Stomach (tissue), 4 donors: Measurements from ENCODE around the gene P2RY8.

Experiments
- EP300 ChIP-seq: sonication (generic); formaldehyde crosslinking; IDR thresholded peaks from one replicate; pipeline ENCODE4 v1.6.1; 2017; ENCODE audit warnings: antibody characterized with exemption
- POLR2A ChIP-seq, 4 donors: fragments of 450-650 bp; IDR thresholded peaks; one replicate each; pipeline ENCODE4 v1.6.1; 2016; ENCODE audit warnings: antibody characterized with exemption in 4 of 4, control low read depth in 2 of 4, mild to moderate bottlenecking in 1 of 4, moderate library complexity in 1 of 4
- POLR2AphosphoS5 ChIP-seq, 3 donors: sonication (generic); formaldehyde crosslinking; IDR thresholded peaks; one replicate each; pipeline ENCODE4 v1.6.1; 2016; ENCODE audit warnings: antibody characterized with exemption in 3 of 3
- TF ChIP-seq, protein P1 (sequence below), 7 experiments: fragments of 450-650 bp in 4 of 7; fragments of 200-600 bp in 3 of 7; sonication (generic) in 3 of 7; IDR thresholded peaks; one replicate each; pipeline ENCODE4 v1.5.1; 2016 to 2019; ENCODE audit warnings: antibody characterized with exemption in 7 of 7, control low read depth in 2 of 7, mild to moderate bottlenecking in 1 of 7

DNA sequence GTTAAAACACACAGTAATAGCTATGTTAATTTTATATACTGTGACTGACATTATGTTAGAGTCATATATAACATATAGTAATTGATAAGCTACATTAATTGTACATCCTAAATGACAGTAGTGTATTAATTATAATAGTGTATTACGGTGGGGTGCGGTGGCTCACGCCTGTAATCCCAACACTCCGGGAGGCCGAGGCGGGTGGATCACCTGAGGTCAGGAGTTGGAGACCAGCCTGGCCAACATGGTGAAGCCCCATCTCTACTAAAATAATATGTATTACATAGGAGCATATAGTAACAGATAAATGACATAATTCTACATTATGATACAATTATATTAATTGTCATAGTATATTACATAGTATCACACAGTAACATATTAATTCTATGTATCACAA lies 96.5 kb downstream of the P2RY8 start:
- TF ChIP-seq, protein P1, sequence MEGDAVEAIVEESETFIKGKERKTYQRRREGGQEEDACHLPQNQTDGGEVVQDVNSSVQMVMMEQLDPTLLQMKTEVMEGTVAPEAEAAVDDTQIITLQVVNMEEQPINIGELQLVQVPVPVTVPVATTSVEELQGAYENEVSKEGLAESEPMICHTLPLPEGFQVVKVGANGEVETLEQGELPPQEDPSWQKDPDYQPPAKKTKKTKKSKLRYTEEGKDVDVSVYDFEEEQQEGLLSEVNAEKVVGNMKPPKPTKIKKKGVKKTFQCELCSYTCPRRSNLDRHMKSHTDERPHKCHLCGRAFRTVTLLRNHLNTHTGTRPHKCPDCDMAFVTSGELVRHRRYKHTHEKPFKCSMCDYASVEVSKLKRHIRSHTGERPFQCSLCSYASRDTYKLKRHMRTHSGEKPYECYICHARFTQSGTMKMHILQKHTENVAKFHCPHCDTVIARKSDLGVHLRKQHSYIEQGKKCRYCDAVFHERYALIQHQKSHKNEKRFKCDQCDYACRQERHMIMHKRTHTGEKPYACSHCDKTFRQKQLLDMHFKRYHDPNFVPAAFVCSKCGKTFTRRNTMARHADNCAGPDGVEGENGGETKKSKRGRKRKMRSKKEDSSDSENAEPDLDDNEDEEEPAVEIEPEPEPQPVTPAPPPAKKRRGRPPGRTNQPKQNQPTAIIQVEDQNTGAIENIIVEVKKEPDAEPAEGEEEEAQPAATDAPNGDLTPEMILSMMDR (IDR thresholded peaks at IDR 0.05) = no peak
- no peak for TF ChIP-seq EP300
- TF ChIP-seq POLR2A (IDR thresholded peaks at IDR 0.05) = no peak
- TF ChIP-seq POLR2AphosphoS5 (IDR thresholded peaks at IDR 0.05) = no peak
